Measurements from ENCODE around the gene MRPL21.

MRPL21 gene

GRCh38 chr11:68934666-68935065 lies 31.0 kb upstream of the MRPL21 start:
- DNase-seq: no peak

- DNase-seq: no peak
These were observed 30.7 kb upstream of the MRPL21 start for GRCh38 chr11:68934321-68934645.

GRCh38 chr11:68933605-68934320 lies 30.1 kb upstream of the MRPL21 start:
- DNase-seq: no peak

- no peak for DNase-seq
These were observed 29.4 kb upstream of the MRPL21 start for GRCh38 chr11:68932933-68933577.

- DNase-seq: no peak
These were observed 28.7 kb upstream of the MRPL21 start for GRCh38 chr11:68932358-68932757.

- DNase-seq: no peak
These were observed 28.3 kb upstream of the MRPL21 start for GRCh38 chr11:68931911-68932310.

GRCh38 chr11:68930991-68931855 lies 27.6 kb upstream of the MRPL21 start:
- DNase-seq: no peak

- no peak for DNase-seq
These were observed 26.3 kb upstream of the MRPL21 start for GRCh38 chr11:68929706-68930570.

GRCh38 chr11:68929135-68929534 lies 25.5 kb upstream of the MRPL21 start:
- DNase-seq: no peak

GRCh38 chr11:68928136-68928880 lies 24.7 kb upstream of the MRPL21 start:
- peak; percentile 57 to 77 (median 65) for DNase-seq

GRCh38 chr11:68927280-68928135 lies 23.9 kb upstream of the MRPL21 start:
- peak; percentile 79 to 86 (median 83) for DNase-seq

- no peak for DNase-seq
These were observed 22.0 kb upstream of the MRPL21 start for GRCh38 chr11:68925611-68926010.

GRCh38 chr11:68924073-68924925 lies 20.7 kb upstream of the MRPL21 start:
- no peak for DNase-seq

GRCh38 chr11:68923614-68924013 lies 20.0 kb upstream of the MRPL21 start:
- DNase-seq: no peak

- no peak for DNase-seq
These were observed 12.8 kb upstream of the MRPL21 start for GRCh38 chr11:68916439-68916838.

GRCh38 chr11:68914761-68915160 lies 11.1 kb upstream of the MRPL21 start:
- no peak for DNase-seq

GRCh38 chr11:68913188-68913587 lies 9.6 kb upstream of the MRPL21 start:
- DNase-seq: no peak

GRCh38 chr11:68912254-68912653 lies 8.6 kb upstream of the MRPL21 start:
- DNase-seq: no peak

GRCh38 chr11:68911731-68912130 lies 8.1 kb upstream of the MRPL21 start:
- no peak for DNase-seq

- peak in 1 of 3 donors; percentile 13 for DNase-seq
These were observed 7.3 kb upstream of the MRPL21 start for GRCh38 chr11:68910965-68911364.

Measured in suppressor macrophage treated with lipopolysaccharide for 1 hour (primary cell).